HG02623 (cell line): ENCODE data around the gene NUMB.
"Not testable (repeated sequence)": the region's sequence is repeated elsewhere in the genome, so short reads cannot be mapped to it uniquely, and the experiment has no call there.

Source experiments
- ATAC-seq: cut with Tn5 transposase; IDR thresholded peaks from one replicate; pipeline ENCODE4 v1.9.1; 2021; ENCODE audit warnings: moderate library complexity; ENCODE audit not compliant: unreplicated experiment

The NUMB gene

DNA sequence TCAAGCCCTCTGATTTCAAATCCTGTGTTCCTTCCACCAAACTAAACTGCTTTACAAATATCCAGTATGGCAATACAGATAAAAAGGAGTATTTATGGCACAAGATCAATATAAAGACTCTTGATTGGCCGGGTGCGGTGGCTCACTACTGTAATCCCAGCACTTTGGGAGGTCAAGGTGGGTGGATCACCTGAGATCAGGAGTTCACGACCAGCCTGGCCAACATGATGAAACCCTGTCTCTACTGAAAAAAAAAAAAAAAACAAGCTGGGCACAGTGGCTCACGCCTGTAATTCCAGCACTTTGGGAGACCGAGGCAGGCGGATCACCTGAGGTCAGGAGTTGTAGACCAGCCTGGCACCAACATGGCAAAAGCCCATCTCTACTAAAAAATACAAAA, 35.3 kb downstream of the NUMB start:
- ATAC-seq: not testable (repeated sequence)

DNA sequence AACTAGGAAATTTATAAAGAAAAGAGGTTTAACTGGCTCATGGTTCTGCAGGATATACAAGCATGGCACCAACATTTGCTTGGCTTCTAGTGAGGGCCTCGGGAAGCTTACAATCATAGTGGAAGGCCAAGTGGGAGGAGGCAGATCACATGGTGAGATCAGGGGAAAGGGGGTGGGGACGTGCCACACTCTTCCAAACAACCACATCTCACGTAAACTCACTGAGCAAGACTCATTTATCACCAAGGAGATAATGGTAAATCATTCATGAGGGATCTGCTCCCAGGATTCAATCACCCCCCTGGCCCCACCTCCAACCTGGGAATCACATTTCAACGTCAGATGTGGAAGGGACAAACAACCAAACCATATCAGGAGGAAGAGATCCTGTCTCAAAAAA, 35.8 kb downstream of the NUMB start:
- no peak for ATAC-seq

- no peak for ATAC-seq
Measured at GRCh38 chr14:73418227-73418626, 40.1 kb downstream of the NUMB start.

DNA sequence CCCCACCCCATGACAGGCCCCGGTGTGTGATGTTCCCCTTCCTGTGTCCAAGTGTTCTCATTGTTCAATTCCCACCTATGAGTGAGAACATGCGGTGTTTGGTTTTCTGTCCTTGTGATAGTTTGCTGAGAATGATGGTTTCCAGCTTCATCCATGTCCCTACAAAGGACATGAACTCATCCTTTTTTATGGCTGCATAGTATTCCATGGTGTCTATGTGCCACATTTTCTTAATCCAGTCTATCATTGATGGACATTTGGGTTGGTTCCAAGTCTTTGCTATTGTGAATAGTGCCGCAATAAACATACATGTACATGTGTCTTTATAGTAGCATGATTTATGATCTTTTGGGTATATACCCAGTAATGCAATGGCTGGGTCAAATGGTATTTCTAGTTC, 52.1 kb downstream of the NUMB start:
- ATAC-seq: not testable (repeated sequence)

GRCh38 chr14:73403181-73403752, 55.1 kb downstream of the NUMB start:
- no peak for ATAC-seq

DNA sequence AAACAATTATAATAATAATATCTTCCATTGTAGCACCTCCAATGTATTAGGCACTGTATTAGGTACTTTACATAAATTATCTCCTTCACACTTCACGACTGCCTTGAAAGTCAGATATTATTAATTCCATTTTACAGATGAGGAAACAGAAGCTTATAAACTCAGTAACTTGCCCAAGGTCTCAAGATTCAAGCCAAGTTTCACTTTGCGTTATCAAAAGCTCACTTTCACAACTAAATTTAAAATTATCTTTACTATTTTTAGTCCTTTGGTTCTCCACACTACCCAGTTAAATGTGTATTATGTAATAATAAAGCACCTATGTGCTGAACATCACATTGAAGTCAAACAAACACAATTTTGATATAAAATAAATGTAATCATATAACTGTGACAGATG, 55.8 kb downstream of the NUMB start:
- no peak for ATAC-seq

DNA sequence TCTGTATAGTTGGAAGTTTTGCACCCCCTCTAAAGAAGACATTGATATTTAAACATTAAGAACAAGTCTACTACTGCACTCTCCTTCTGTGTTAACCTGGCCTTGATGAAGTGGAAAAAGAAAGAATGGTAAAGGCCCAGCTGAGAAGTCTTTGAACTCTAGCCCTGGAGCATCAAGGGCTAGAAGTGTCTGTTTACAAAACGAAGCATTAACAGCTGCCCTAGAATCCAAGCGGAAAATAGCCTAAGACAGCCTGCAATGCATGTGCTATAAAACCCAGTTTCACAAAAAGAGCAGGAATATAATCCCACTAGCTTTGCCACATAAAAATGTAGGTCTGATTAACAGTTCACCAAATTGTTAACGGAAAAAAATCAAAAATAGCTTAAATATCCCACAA, 60.5 kb downstream of the NUMB start:
- no peak for ATAC-seq

DNA sequence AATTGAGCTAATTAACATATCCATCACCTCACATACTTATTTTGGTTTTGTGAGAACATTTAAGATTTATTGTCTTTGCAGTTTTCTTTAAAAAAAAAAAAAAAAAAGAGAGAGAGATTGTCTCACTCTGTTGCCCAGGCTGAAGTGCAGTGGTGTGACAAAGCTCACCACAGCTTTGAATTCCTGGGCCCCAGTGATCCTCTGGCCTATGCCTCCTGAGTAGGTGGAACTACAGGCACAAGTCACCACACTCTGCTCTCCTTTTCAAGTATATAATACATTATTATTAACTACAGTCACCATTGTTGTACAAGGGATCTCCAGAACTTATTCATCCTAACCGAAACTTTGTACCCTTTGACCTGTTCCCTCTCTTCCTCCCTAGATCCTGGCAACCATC, 64.0 kb downstream of the NUMB start:
- no peak for ATAC-seq

GRCh38 chr14:73393375-73393774, 65.0 kb downstream of the NUMB start:
- ATAC-seq: no peak

DNA sequence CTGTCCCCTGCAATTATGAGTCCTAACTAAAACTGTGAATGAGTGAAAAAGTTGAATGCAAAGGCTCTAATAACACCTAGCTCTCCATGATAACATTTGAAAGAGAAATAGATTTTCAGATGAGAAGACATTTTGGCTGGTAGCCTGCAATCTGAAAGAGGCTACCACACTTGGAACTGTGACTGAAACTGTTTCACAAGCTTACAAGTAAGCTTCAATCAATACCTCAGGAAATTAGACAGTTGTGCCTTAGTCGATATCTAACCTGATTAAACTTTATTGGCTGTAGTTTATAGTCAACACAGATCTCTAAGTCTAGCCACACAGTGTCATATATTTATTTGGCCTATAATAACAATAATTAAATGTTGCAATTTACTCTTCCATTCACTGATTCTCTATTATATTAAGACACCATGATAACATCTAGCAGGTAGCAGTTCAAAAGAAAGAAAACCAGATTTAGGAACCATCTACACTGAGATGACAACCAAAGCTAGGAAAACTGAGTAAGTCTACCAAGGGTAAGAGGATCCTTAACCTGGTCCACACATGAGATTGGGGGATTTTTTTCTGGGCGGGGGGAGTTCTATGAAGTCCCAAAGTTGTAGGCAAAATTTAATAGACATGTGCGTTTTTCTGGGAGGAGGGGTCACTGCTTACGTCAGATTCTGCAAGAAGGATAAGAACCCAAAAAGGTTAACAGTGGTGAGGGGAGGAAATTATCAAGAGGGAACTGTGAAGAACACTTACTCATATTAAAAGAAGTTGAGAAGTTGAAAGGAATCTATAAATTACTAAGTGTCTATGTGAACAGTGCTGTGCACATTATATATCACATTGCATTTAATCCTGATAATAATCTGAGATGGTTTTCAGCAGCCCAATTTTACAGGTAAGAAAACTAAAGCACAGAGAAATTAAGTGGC, 65.8 kb downstream of the NUMB start:
- ATAC-seq: no peak

DNA sequence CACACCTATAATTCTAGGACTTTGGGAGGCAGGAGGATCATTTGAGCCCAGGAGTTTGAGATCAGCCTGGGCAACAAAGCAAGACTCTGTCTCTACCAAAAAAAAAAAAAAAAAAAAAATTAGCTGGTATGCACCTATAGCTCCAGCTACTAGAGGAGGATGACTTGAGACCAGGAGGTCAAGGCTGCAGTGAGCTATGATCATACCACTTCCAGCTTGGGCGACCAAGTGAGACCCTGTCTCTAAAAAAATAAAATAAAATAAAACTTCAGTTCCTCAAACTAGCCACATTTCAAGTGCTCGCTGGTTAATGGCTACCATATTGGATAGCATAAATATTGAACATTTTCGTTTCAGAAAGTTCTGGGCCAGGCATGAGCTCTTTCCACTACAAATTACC, 70.5 kb downstream of the NUMB start:
- ATAC-seq: not testable (repeated sequence)

DNA sequence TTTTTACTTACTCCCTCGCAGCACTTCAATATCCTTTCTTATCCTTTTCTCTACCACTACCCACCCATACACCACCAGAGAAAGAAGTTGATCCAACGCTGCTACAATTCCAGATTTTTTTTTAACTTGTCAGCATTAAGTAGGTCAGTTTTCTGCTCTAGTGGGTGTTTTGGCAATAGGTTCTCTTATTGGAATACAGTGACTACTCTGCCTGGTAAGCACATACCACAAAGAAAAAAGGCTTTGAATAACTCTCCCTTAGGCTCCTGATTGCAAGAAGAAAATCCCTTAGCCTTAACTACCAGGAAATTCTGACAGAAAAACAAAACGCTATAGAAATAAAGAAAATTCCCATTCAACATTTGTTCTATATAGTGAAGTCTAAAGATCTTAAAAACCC, 72.0 kb downstream of the NUMB start:
- no peak for ATAC-seq

- not testable (repeated sequence) for ATAC-seq
Measured at GRCh38 chr14:73385021-73385420, 73.3 kb downstream of the NUMB start.

DNA sequence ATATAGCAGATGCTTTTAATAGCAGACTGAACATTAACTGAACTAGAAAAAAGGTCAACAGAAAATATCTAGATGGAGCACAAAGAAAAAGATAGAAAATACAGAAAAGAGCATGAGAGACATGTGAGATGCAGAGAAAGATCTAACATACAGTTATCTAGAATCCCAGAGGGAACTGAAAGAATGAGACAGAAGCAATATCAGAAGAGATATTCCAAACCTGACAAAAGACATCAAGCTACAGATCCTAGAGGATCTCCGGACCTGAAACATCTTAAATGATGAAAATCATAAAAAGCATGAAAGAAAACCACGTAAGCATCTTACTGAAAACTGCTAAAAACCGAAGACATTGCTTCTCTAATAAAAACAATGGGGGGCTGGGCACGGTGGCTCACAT, 75.0 kb downstream of the NUMB start:
- no peak for ATAC-seq

GRCh38 chr14:73381380-73382013, 76.8 kb downstream of the NUMB start:
- ATAC-seq: no peak

DNA sequence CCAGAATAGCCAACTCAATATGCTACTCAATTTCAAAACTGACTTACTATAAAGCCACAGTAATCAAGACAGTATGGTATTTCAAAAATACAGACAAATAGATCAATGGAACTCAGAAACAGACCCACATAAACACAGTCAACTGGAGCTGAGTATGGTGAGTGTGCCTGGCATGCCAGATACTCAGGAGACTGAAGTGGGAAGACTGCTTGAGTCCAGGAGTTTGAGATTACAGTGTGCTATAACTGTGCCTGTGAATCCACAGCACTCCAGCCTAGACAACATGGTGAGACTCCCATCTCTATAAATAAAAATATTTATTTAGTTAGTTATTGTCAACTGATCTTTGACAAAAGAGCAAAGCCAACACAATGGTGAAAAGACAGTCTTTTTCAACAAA, 81.8 kb downstream of the NUMB start:
- no peak for ATAC-seq

DNA sequence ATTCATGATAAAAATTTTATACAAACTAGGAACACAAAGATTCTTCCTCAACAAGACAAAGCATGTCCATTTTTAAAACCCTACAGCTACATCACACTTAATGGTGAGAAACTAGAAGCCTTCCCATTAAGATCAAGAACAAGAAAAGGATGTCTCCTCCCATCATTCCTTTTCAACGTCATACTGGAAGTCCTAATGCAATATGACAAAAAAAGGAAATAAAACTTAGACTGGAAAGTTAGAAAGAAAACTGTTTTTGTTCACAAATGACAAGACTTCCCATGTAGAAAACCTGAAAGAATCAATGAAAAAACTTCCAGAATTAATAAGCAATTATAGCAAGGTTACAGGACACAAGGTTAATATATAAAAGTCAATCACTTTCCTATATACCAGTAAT, 82.5 kb downstream of the NUMB start:
- ATAC-seq: no peak

DNA sequence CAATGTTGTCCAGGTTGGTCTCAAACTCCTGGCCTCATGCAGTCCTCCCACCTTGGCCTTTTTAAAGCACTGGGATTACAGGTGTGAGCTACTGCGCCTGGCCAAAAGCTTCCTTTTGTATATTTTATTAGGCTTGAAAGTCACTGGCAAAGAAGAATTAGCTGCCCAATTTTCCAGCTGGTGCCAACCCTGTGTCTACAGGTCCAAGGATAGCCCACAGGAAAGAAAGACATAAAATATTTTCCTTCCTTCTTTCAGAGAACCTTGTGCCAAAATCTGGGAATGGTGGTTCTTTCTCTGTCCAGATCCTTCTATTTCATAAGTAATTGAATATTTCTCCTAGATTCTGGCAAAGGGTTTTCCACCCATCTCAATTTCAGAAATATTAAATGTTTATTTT, 84.1 kb downstream of the NUMB start:
- no peak for ATAC-seq

DNA sequence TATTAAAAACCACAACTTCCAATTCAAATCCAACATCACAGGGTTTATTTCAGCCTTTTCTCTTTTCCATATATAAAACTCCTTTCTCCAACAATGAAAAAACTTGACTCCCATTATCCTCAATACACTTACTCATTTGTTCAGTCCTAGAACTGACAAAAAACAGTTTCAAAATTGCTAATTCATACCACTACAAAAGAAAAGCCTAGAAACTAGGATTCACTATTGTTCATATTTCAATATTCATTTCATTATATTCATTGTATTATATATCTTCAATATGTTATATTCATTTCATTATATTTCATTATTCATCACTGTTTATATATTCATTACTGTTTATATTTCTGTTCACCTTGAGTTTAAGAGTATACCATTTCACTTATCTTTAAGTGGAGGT, 85.8 kb downstream of the NUMB start:
- no peak for ATAC-seq

DNA sequence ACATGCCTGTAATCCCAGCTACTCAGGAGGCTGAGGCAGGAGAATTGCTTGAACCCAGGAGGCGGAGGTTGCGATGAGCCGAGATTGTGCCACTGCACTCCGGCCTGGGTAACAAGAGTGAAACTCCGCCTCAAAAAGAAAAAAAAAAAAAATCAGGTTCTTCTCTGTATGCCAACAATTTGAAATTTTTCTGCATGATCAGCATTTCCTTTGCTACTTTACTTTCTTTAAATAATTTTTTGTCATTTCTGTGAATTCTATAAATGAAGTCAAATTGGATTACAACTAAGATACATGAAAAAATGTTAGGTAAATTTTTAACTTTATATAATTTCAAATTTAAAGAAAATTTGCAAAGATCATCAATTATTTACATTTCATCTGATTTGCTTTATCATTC, 87.8 kb downstream of the NUMB start:
- no peak for ATAC-seq

GRCh38 chr14:73369428-73369827, 88.9 kb downstream of the NUMB start:
- no peak for ATAC-seq

DNA sequence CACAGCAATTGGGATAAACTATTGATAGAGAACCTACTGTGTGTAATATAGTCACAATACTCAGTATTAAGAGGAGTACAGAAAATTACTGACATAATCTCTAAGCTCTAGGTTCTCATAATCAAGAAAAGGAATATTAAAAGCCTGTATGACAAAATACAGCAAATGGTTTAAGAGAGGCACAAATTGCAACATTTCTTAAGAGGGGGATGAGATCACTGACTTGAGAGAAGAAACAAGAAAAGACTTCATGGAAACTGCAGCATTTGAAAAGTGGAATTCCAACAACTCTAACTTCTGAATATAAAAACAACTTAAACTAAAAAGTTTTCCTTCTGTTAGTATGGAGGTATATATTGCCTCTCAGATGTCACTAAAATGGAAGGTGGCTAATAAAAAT, 89.7 kb downstream of the NUMB start:
- no peak for ATAC-seq
